PC-9 (cell line): ENCODE measurements around the gene R3HDM2. TPM values are rescaled to one million over a fixed set of nuclear protein-coding genes. Genes with fewer than 3 reads are reported as not detected.

ENCODE experiments used
- BruUV-seq: library from RNA; stranded (reverse); fragments of 400-500 nt; replicated peaks from 2 replicates; lab custom pipeline; 2021; lab: Mats Ljungman, UMichigan
- CTCF ChIA-PET: fragments of 300-600 bp; sonication (Branson Sonifier 250); formaldehyde crosslinking; loops from one replicate; lab custom pipeline; 2022; ENCODE audit warnings: antibody characterized with exemption; lab: Charles Lee
- POLR2A ChIA-PET: fragments of 300-600 bp; sonication (Branson Sonifier 250); formaldehyde crosslinking; loops from one replicate; lab custom pipeline; 2022; ENCODE audit warnings: antibody characterized with exemption; ENCODE audit not compliant: unreplicated experiment; lab: Charles Lee
- DNase-seq, 2 experiments: peaks; one replicate each; pipeline versions ENCODE4 v3.0.0 to v3.0.0-alpha.2; 2015 to 2022; ENCODE audit warnings: mixed read lengths in 1 of 2
- H2AFZ ChIP-seq: fragments of 200-600 bp; sonication (generic); 2 replicates; pipeline ENCODE4 v1.8.1; 2017; ENCODE audit warnings: antibody characterized with exemption
- H3F3A ChIP-seq: fragments of 200-600 bp; sonication (generic); 2 replicates; pipeline ENCODE4 v1.8.1; 2017; ENCODE audit warnings: antibody characterized with exemption, mild to moderate bottlenecking, low read depth; ENCODE audit not compliant: insufficient read depth
- H3K27ac ChIP-seq: fragments of 200-600 bp; sonication (generic); 2 replicates; pipeline ENCODE4 v1.6.1; 2016; ENCODE audit warnings: mixed run types
- H3K27me3 ChIP-seq: fragments of 200-600 bp; sonication (generic); 2 replicates; pipeline ENCODE4 v1.6.1; 2016; ENCODE audit warnings: low read depth, mixed run types; ENCODE audit not compliant: insufficient read depth
- H3K36me3 ChIP-seq: fragments of 200-600 bp; sonication (generic); 2 replicates; pipeline ENCODE4 v1.6.1; 2016; ENCODE audit warnings: low read depth, mixed run types
- H3K4me1 ChIP-seq: fragments of 200-600 bp; sonication (generic); replicated peaks from 2 replicates; pipeline ENCODE4 v1.6.1; 2016; ENCODE audit warnings: mixed run types; ENCODE audit not compliant: insufficient read depth
- H3K4me2 ChIP-seq: fragments of 200-600 bp; sonication (generic); 2 replicates; pipeline ENCODE4 v1.6.1; 2017; ENCODE audit warnings: mixed run types
- H3K4me3 ChIP-seq: fragments of 200-600 bp; sonication (generic); 2 replicates; pipeline ENCODE4 v1.6.1; 2016; ENCODE audit warnings: mixed run types
- H3K79me2 ChIP-seq: fragments of 200-600 bp; sonication (generic); 2 replicates; pipeline ENCODE4 v1.6.1; 2017; ENCODE audit warnings: low read depth, mixed run types
- H3K9me2 ChIP-seq: fragments of 200-600 bp; sonication (generic); 2 replicates; pipeline ENCODE4 v1.8.1; 2017; ENCODE audit warnings: mild to moderate bottlenecking; ENCODE audit not compliant: insufficient read depth
- H3K9me3 ChIP-seq: fragments of 200-600 bp; sonication (generic); 2 replicates; pipeline ENCODE4 v1.8.1; 2016; ENCODE audit warnings: low read depth; ENCODE audit not compliant: insufficient read depth
- H4K20me1 ChIP-seq: fragments of 200-600 bp; sonication (generic); 2 replicates; pipeline ENCODE4 v1.8.1; 2017; ENCODE audit not compliant: insufficient read depth
- EZH2 ChIP-seq: fragments of 200-600 bp; sonication (generic); IDR thresholded peaks from 2 replicates; pipeline ENCODE4 v1.8.0; 2017; ENCODE audit warnings: antibody characterized with exemption, low read depth
- intact Hi-C: fragments of 100-400 bp; cut with micrococcal nuclease; formaldehyde crosslinking; loops from one replicate; pipeline ENCODE4 v1.10.0; 2022; ENCODE audit not compliant: unreplicated experiment
- total RNA-seq: library from RNA; stranded (reverse); gene quantifications from 2 replicates; pipeline ENCODE4 v1.2.3, GENCODE V29; 2021
- TF ChIP-seq, protein P1 (sequence below): fragments of 200-600 bp; sonication (generic); conservative IDR thresholded peaks from 2 replicates; pipeline ENCODE4 v1.6.1; 2017; ENCODE audit warnings: mixed run types, antibody characterized with exemption, mild to moderate bottlenecking, moderate library complexity

Gene R3HDM2
- total RNA-seq, 1 experiment from 2014 or later, result 65.1 TPM

DNA sequence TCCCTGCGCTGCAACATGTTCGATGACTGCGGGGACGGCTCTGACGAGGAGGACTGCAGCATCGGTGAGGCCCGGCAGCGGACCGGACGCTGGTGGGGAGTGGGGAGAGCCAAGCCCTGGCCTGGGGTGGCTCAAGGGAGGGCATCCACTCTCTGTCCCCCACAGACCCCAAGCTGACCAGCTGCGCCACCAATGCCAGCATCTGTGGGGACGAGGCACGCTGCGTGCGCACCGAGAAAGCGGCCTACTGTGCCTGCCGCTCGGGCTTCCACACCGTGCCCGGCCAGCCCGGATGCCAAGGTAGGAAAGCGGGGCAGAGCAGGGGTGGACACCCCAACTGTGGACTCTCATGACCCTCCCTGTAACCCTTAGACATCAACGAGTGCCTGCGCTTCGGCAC, 225.7 kb downstream of the R3HDM2 start:
- no peak overlapping the region for H3K4me3 ChIP-seq
- H3K9me3 ChIP-seq, result no peaks in the 10 kb centered on the region
- no peaks in the 10 kb centered on the region for H4K20me1 ChIP-seq
- POLR2A ChIA-PET, result no interaction called here
- no peaks in the 10 kb centered on the region for H3K4me1 ChIP-seq
- H3K27me3 ChIP-seq, result no peaks in the 10 kb centered on the region
- no peaks in the 10 kb centered on the region for H3F3A ChIP-seq
- CTCF ChIA-PET, result no interaction called here
- no TSS peak for BruUV-seq
- intact Hi-C loops, result no loop called here
- H3K79me2 ChIP-seq, result no peaks in the 10 kb centered on the region
- H3K36me3 ChIP-seq, result no peaks in the 10 kb centered on the region
- no peak overlapping the region for H3K27ac ChIP-seq
- TF ChIP-seq, protein P1, sequence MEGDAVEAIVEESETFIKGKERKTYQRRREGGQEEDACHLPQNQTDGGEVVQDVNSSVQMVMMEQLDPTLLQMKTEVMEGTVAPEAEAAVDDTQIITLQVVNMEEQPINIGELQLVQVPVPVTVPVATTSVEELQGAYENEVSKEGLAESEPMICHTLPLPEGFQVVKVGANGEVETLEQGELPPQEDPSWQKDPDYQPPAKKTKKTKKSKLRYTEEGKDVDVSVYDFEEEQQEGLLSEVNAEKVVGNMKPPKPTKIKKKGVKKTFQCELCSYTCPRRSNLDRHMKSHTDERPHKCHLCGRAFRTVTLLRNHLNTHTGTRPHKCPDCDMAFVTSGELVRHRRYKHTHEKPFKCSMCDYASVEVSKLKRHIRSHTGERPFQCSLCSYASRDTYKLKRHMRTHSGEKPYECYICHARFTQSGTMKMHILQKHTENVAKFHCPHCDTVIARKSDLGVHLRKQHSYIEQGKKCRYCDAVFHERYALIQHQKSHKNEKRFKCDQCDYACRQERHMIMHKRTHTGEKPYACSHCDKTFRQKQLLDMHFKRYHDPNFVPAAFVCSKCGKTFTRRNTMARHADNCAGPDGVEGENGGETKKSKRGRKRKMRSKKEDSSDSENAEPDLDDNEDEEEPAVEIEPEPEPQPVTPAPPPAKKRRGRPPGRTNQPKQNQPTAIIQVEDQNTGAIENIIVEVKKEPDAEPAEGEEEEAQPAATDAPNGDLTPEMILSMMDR, result no peak
- no peak for TF ChIP-seq EZH2
- no peak overlapping the region for H2AFZ ChIP-seq
- no peak overlapping the region for H3K4me2 ChIP-seq
- H3K9me2 ChIP-seq, result no peaks in the 10 kb centered on the region
- DNase-seq, result no peak

DNA sequence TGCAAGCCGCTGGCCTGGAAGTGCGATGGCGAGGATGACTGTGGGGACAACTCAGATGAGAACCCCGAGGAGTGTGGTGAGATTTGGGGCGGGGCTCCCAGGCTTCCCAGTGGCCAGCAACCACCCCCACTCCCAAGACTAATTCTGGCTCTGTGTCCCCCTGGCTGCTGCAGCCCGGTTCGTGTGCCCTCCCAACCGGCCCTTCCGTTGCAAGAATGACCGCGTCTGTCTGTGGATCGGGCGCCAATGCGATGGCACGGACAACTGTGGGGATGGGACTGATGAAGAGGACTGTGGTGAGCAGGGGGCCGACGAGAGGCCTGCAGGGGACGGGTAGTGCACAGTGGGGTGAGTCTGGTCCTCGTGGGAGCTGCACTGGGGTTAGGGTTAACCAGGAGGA, 226.4 kb downstream of the R3HDM2 start:
- H3K4me1 ChIP-seq, result no peaks in the 10 kb centered on the region
- no peaks in the 10 kb centered on the region for H4K20me1 ChIP-seq
- no TSS peak for BruUV-seq
- ChIA-PET POLR2A (interaction anchor here (0.6 kb wide), 1 partner anchor 1005 kb away, joined by 9 read pairs; no protein-coding TSS in a partner anchor), CTCF (no interaction called here)
- no peak for DNase-seq
- TF ChIP-seq, protein P1, result no peak
- no peak for TF ChIP-seq EZH2
- H3K4me3 ChIP-seq, result no peak overlapping the region
- H3K27me3 ChIP-seq, result no peaks in the 10 kb centered on the region
- no peak overlapping the region for H2AFZ ChIP-seq
- no peaks in the 10 kb centered on the region for H3K9me3 ChIP-seq
- H3K9me2 ChIP-seq, result no peaks in the 10 kb centered on the region
- no peak overlapping the region for H3K4me2 ChIP-seq
- no peaks in the 10 kb centered on the region for H3F3A ChIP-seq
- no peak overlapping the region for H3K27ac ChIP-seq
- H3K79me2 ChIP-seq, result no peaks in the 10 kb centered on the region
- intact Hi-C loops, result no loop called here
- H3K36me3 ChIP-seq, result no peaks in the 10 kb centered on the region

- H3K36me3 ChIP-seq, result no peaks in the 10 kb centered on the region
- H4K20me1 ChIP-seq, result no peaks in the 10 kb centered on the region
- no peaks in the 10 kb centered on the region for H3K9me2 ChIP-seq
- no peaks in the 10 kb centered on the region for H3K27me3 ChIP-seq
- H3K4me3 ChIP-seq, result no peak overlapping the region
- H3K79me2 ChIP-seq, result no peaks in the 10 kb centered on the region
- intact Hi-C loops, result no loop called here
- ChIA-PET POLR2A (no interaction called here), CTCF (no interaction called here)
- H3K4me1 ChIP-seq, result no peaks in the 10 kb centered on the region
- H3K27ac ChIP-seq, result no peak overlapping the region
- BruUV-seq, result no TSS peak
- H3K4me2 ChIP-seq, result no peak overlapping the region
- no peak overlapping the region for H2AFZ ChIP-seq
- H3K9me3 ChIP-seq, result no peaks in the 10 kb centered on the region
- no peaks in the 10 kb centered on the region for H3F3A ChIP-seq
- no peak for TF ChIP-seq EZH2
- TF ChIP-seq, protein P1, result no peak
- no peak for DNase-seq
Observed at GRCh38 chr12:57203791-57204190, 227.1 kb downstream of the R3HDM2 start.

Other genes starting within 250 kb of the R3HDM2 start
- 20.3 and 20.6 TPM in 2 replicates for gene NXPH4, start 214.2 kb downstream of the R3HDM2 start, total RNA-seq
- 220 and 227 TPM in 2 replicates for gene SHMT2, start 201.3 kb downstream of the R3HDM2 start, total RNA-seq
- gene STAC3, start 179.9 kb downstream of the R3HDM2 start, total RNA-seq, result 1.3 and 2.2 TPM in 2 replicates
- gene INHBC, start 3.7 kb upstream of the R3HDM2 start, total RNA-seq, result 0.35 TPM in 1 of 2 replicates, not detected in the other
- 0.73 and 0.90 TPM in 2 replicates for gene INHBE, start 24.3 kb upstream of the R3HDM2 start, total RNA-seq
- not detected in 2 replicates for gene GLI1, start 28.7 kb upstream of the R3HDM2 start, total RNA-seq
- gene ARHGAP9, start 48.8 kb upstream of the R3HDM2 start, total RNA-seq, result not detected in 2 replicates
- gene MARS1, start 57.0 kb upstream of the R3HDM2 start, total RNA-seq, result 307 and 366 TPM in 2 replicates
- gene DDIT3, start 89.5 kb upstream of the R3HDM2 start, total RNA-seq, result 15.6 and 17.3 TPM in 2 replicates
- 47.3 and 78.4 TPM in 2 replicates for gene MBD6, start 91.8 kb upstream of the R3HDM2 start, total RNA-seq
- gene DCTN2, start 116.1 kb upstream of the R3HDM2 start, total RNA-seq, result 93.4 and 105 TPM in 2 replicates
- 0.07 TPM in 1 of 2 replicates, not detected in the other for gene KIF5A, start 119.0 kb upstream of the R3HDM2 start, total RNA-seq
- gene PIP4K2C, start 160.1 kb upstream of the R3HDM2 start, total RNA-seq, result 47.7 and 48.7 TPM in 2 replicates
- 16.2 and 18.1 TPM in 2 replicates for gene DTX3, start 173.8 kb upstream of the R3HDM2 start, total RNA-seq
- 12.9 and 18.8 TPM in 2 replicates for gene ARHGEF25, start 180.4 kb upstream of the R3HDM2 start, total RNA-seq
- 15.0 and 17.9 TPM in 2 replicates for gene B4GALNT1, start 202.2 kb upstream of the R3HDM2 start, total RNA-seq